Measurements from ENCODE around the gene LGALS7. TPM values are rescaled to one million over a fixed set of nuclear protein-coding genes. Genes with fewer than 3 reads are reported as not detected.

The LGALS7 gene
- total and polyA plus RNA-seq, 10 of the 15 experiments (the other 5 are each of a cell fraction or from before 2014, with no cell fraction given) = 0.19 TPM; not detected in 9

DNA sequence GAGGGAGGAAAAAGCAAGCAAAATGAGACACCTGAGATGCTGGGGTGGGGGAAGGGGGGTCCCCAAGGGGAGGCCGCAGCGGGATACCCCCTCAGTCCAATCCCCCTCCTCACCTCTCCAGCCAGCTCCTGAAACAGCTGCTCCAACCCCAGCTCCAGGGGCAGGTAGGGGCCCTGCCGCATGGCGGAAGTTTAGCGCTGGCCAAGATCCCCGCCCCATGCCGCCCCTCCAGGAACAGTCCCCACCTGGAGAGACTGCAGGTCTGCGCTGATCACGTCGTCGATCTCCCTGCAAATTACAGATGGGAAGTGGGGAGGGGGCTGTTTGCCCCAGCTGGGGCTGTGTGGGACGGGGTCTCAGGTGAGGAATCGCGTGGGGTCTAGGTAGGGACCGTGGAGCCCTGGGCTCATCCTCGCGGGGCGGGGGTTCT lies 38.0 kb downstream of the LGALS7 start:
- Histone ChIP-seq H3K27ac (ENCODE audit: control insufficient read depth, insufficient read depth) (peak overlapping the region; percentile 41), H3K4me3 (peak overlapping the region; percentile 57; the same call in 1 of the 2 replicates), H3K36me3 (ENCODE audit: control insufficient read depth in 2 of 2, insufficient read depth in 2 of 2, low read length in 1 of 2) (peaks cover 0 to 1% of the 10 kb centered on the region in 2 experiments; a peak in 1 of 4 replicates), H3K27me3 (replicated peaks in 1 of 2; ENCODE audit: control insufficient read depth in 2 of 2, insufficient read depth in 2 of 2, low read length in 1 of 2) (no peaks in the 10 kb centered on the region), H4K20me1 (ENCODE audit: control insufficient read depth, insufficient read depth) (no peaks in the 10 kb centered on the region), H3K79me2 (ENCODE audit: control insufficient read depth, insufficient read depth, low read length) (no peaks in the 10 kb centered on the region; the same call in 1 of the 2 replicates), H3K9ac (ENCODE audit: control insufficient read depth, insufficient read depth, low read length) (peak overlapping the region; percentile 5; the same call in 1 of the 2 replicates), H3K4me2 (ENCODE audit: control insufficient read depth, insufficient read depth) (peak overlapping the region; percentile 72; the same call in 1 of the 2 replicates), H3K9me3 (replicated peaks; ENCODE audit: control insufficient read depth, insufficient read depth, low read length) (no peaks in the 10 kb centered on the region), H2AFZ (ENCODE audit: control insufficient read depth, low read depth, low read length) (peak overlapping the region; percentile 39; the same call in 1 of the 2 replicates), H3K4me1 (ENCODE audit: control insufficient read depth, insufficient read depth, low read length) (peaks cover 22% of the 10 kb centered on the region)
- FAIRE-seq (no peak), ATAC-seq (peak; percentile 20; the same call in 1 of the 3 replicates), DNase-seq (ENCODE audit: low read depth, low spot score) (no peak)
- POLR2A ChIA-PET = interaction anchor here (0.6 to 1.3 kb wide), 4 partner anchors 116 to 331 kb away, joined by 3 to 5 read pairs (median 4); partner anchors contain the start of genes MRPS12 and SARS2
- no TSS peak for BruUV-seq (replicated peaks)
- SMC1A ChIA-PET (ENCODE audit: uncharacterized antibody, unreplicated experiment) = interaction anchor here (0.9 to 1.4 kb wide), 5 partner anchors 97 to 332 kb away, joined by 3 to 4 read pairs (median 4); partner anchors contain the start of genes ECH1, FAM98C, MRPS12 and SARS2
- intact Hi-C loops (cut with micrococcal nuclease; ENCODE audit: unreplicated experiment) (loop anchor here (10.0 kb wide), 1 partner anchor 220 kb away; no protein-coding TSS in a partner anchor), in situ Hi-C loops (cut with MboI) (no loop called here)
- RAD21 ChIA-PET (ENCODE audit: unreplicated experiment) = interaction anchor here (0.7 to 1.8 kb wide), 5 partner anchors 101 to 333 kb away, joined by 3 to 11 read pairs (median 3); partner anchors contain the start of genes FAM98C, MRPS12, RINL and SARS2
- no peak for TF ChIP-seq SMC3 (IDR thresholded peaks at IDR 0.05; ENCODE audit: borderline replicate concordance, low read length)
- TF ChIP-seq, protein P1, sequence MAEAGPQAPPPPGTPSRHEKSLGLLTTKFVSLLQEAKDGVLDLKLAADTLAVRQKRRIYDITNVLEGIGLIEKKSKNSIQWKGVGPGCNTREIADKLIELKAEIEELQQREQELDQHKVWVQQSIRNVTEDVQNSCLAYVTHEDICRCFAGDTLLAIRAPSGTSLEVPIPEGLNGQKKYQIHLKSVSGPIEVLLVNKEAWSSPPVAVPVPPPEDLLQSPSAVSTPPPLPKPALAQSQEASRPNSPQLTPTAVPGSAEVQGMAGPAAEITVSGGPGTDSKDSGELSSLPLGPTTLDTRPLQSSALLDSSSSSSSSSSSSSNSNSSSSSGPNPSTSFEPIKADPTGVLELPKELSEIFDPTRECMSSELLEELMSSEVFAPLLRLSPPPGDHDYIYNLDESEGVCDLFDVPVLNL (IDR thresholded peaks at IDR 0.05; ENCODE audit: low read depth, low read length) = no peak
- TF ChIP-seq GATAD2B (conservative IDR thresholded peaks at IDR 0.05; ENCODE audit: low read depth) = no peak
- TF ChIP-seq SP1 (IDR thresholded peaks at IDR 0.05; ENCODE audit: low read depth, low read length) = peak; percentile 15
- TF ChIP-seq, protein P2, sequence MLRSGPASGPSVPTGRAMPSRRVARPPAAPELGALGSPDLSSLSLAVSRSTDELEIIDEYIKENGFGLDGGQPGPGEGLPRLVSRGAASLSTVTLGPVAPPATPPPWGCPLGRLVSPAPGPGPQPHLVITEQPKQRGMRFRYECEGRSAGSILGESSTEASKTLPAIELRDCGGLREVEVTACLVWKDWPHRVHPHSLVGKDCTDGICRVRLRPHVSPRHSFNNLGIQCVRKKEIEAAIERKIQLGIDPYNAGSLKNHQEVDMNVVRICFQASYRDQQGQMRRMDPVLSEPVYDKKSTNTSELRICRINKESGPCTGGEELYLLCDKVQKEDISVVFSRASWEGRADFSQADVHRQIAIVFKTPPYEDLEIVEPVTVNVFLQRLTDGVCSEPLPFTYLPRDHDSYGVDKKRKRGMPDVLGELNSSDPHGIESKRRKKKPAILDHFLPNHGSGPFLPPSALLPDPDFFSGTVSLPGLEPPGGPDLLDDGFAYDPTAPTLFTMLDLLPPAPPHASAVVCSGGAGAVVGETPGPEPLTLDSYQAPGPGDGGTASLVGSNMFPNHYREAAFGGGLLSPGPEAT (IDR thresholded peaks at IDR 0.05; ENCODE audit: low read depth) = no peak
- TF ChIP-seq SPI1 (IDR thresholded peaks at IDR 0.05; ENCODE audit: borderline replicate concordance, insufficient read depth, low read depth, low read length) = no peak
- CTCF ChIA-PET = interaction anchor here (0.9 to 3.2 kb wide), 7 partner anchors 34 to 195 kb away, joined by 3 to 20 read pairs (median 4); partner anchors contain the start of genes MRPS12 and SARS2
- WGBS (ENCODE audit: insufficient coverage, insufficient replicate concordance, low lambda C conversion rate, missing lambda C conversion rate) = 45% methylated on average over 11 of the region's 18 CpGs
